DMS79 (cell line): ENCODE measurements around the gene ABCA7.

Experiments used
- DNase-seq: peaks from one replicate; lab custom pipeline; 2025; lab: John Stamatoyannopoulos, UW

The ABCA7 gene

GRCh38 chr19:1040476-1041271 is 767 bp downstream of the ABCA7 start:
- DNase-seq = peak; percentile 57

GRCh38 chr19:1041272-1041834 is 1.4 kb downstream of the ABCA7 start:
- DNase-seq = no peak

GRCh38 chr19:1041835-1042685 is 2.2 kb downstream of the ABCA7 start:
- no peak for DNase-seq

GRCh38 chr19:1042689-1043511 is 3.0 kb downstream of the ABCA7 start:
- DNase-seq = peak; percentile 66

- no peak for DNase-seq
These were observed 5.3 kb downstream of the ABCA7 start for GRCh38 chr19:1045247-1045603.

GRCh38 chr19:1046117-1046626 is 6.3 kb downstream of the ABCA7 start:
- no peak for DNase-seq

- no peak for DNase-seq
These were observed 7.2 kb downstream of the ABCA7 start for GRCh38 chr19:1046836-1047695.

- DNase-seq = no peak
These were observed 7.8 kb downstream of the ABCA7 start for GRCh38 chr19:1047696-1048147.

- no peak for DNase-seq
These were observed 9.2 kb downstream of the ABCA7 start for GRCh38 chr19:1049106-1049505.

GRCh38 chr19:1049800-1050199 is 9.9 kb downstream of the ABCA7 start:
- DNase-seq = no peak

- DNase-seq = no peak
These were observed 11.3 kb downstream of the ABCA7 start for GRCh38 chr19:1050989-1051788.

GRCh38 chr19:1051791-1052190 is 11.9 kb downstream of the ABCA7 start:
- no peak for DNase-seq

- no peak for DNase-seq
These were observed 12.6 kb downstream of the ABCA7 start for GRCh38 chr19:1052349-1052975.

- DNase-seq = no peak
These were observed 13.5 kb downstream of the ABCA7 start for GRCh38 chr19:1053176-1054101.

GRCh38 chr19:1054102-1055027 is 14.5 kb downstream of the ABCA7 start:
- DNase-seq = no peak

- no peak for DNase-seq
These were observed 15.1 kb downstream of the ABCA7 start for GRCh38 chr19:1055028-1055425.
